ENCODE data around the gene MED28.

The MED28 gene, protein sequence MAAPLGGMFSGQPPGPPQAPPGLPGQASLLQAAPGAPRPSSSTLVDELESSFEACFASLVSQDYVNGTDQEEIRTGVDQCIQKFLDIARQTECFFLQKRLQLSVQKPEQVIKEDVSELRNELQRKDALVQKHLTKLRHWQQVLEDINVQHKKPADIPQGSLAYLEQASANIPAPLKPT

DNA sequence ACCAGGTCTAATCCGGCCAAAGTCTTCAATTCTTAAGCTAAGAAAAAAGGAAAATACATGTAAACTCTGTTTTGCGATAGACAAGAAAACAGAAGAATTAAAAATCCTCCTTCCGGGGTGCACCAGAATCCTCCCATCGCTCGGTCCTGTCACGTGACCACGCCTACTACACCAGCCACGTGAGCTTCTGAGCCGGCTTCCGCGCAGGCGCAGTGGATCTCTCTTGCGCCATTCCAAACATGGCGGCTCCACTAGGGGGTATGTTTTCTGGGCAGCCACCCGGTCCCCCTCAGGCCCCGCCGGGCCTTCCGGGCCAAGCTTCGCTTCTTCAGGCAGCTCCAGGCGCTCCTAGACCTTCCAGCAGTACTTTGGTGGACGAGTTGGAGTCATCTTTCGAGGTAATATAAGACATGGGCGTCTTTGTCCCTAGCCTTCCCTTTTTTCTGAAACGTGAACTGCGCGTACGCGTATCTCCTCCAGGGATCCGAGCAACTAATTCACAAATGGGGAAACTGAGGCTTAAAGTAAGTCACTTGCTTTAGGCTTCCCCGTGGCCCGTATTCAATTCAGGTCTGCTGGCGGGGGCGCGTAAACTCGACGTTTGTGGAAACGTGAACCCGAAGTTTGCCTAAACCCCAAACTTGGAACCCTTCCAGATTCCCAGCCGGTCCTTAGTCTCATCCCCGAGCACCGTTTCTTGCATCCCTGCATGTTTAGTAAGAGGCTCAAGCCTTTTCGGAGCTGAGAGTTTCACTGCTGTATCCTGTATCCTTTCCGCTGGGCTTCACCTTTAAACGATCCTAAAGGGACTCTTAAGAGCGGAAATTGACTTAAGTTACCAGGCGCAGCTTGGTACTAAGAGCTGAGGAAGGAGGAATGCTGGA is at the start of gene MED28:
TSS of gene MED28 (plus strand) at position 226 of the 884 bp plus-strand sequence. CDS start at position 240, 14 bp downstream.
- in situ Hi-C loops (cut with MboI; ENCODE audit: low sequenced_read_pairs) = no loop called here

GRCh38 chr4:17565846-17566245 is 48.6 kb upstream of the MED28 start:
- in situ Hi-C loops (cut with MboI; ENCODE audit: low sequenced_read_pairs) = no loop called here

- in situ Hi-C loops (cut with MboI; ENCODE audit: low sequenced_read_pairs) = no loop called here
Observed at GRCh38 chr4:17567271-17567670, 47.2 kb upstream of the MED28 start.

DNA sequence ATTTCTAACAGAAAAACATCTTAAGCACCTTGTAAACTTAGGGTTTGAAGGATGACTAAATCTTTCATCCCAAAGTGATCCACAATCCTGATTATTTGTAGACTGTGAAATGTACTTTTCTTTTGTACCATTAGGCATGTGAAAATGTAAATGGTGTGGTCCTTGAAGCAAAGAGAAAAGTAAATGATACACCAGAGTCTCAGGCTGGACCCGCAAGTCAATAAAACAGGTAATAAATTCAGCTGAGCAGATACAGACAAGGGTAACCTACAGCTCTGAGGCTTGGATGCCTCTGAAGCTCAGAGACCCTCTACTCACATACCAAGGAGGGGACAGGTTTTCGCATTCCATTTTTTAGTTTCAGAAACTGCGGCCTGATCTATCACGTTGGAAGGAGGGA is 40.2 kb upstream of the MED28 start:
- in situ Hi-C loops (cut with MboI; ENCODE audit: low sequenced_read_pairs) = no loop called here

DNA sequence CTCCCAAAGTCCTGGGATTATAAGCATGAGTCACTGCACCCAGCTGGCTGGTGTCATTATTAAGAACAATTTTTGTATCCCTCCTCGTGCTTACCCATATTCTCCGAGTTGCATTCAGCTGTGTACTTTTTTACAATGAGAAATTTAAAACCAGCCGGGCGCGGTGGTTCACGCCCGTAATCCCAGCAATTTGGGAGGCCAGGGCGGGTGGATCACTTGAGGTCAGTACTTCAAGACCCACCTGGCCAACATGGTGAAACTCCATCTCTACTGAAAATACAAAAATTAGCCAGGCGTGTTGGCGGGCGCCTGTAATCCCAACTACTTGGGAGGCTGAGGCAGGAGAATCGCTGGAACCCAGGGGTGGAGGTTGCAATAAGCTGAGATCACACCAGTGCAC is 39.3 kb upstream of the MED28 start:
- in situ Hi-C loops (cut with MboI; ENCODE audit: low sequenced_read_pairs) = loop anchor here (25.0 kb wide), 1 partner anchor 237 kb away; the partner anchor contains the start of genes DCAF16 and NCAPG

- in situ Hi-C loops (cut with MboI; ENCODE audit: low sequenced_read_pairs) = loop anchor here (25.0 kb wide), 1 partner anchor 235 kb away; the partner anchor contains the start of genes DCAF16 and NCAPG
Observed at GRCh38 chr4:17576932-17577664, 37.3 kb upstream of the MED28 start, which contains the start of gene LAP3. Gene LAP3 (plus strand): TSS chr4:17577198. CDS start chr4:17577466, 268 bp downstream.

- in situ Hi-C loops (cut with MboI; ENCODE audit: low sequenced_read_pairs) = loop anchor here (25.0 kb wide), 1 partner anchor 234 kb away; the partner anchor contains the start of genes DCAF16 and NCAPG
Observed at GRCh38 chr4:17577665-17578481, 36.6 kb upstream of the MED28 start.

DNA sequence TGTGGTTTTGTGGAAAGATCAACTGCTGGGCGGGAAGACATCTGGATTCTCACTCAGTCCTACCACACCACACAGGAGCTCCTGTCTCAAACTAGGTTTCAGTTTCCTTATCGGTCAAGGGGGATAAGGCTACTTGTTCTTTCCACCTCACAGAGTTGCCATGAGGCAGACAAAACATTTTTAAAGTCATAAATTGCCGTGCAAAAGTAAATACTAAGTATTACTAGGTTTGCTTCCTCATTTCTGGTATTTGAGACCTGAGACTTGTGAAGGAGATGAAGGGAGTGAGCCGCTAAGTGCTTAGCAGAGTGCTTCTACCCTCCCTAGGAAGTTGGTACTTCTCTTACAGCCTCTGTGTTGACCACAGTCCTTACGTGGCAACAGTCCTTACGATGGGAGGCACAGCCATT is 36.0 kb upstream of the MED28 start:
- in situ Hi-C loops (cut with MboI; ENCODE audit: low sequenced_read_pairs) = loop anchor here (25.0 kb wide), 1 partner anchor 234 kb away; the partner anchor contains the start of genes DCAF16 and NCAPG

- in situ Hi-C loops (cut with MboI; ENCODE audit: low sequenced_read_pairs) = loop anchor here (25.0 kb wide), 1 partner anchor 231 kb away; the partner anchor contains the start of genes DCAF16 and NCAPG
Observed at GRCh38 chr4:17580969-17581368, 33.5 kb upstream of the MED28 start.

DNA sequence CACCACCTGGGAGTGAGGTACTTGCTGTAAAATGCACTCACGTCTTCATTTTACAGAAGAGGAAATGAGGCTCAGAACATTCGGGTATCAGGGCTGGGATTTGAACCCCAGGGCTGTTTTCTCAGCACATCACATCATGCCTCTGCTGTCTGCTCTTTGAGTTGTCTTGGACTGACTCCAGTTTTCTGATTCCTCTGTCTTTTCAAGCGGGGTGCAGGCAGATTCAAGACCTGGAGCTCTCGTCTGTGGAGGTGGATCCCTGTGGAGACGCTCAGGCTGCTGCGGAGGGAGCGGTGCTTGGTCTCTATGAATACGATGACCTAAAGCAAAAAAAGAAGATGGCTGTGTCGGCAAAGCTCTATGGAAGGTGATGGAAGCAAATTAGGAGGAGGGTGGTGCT is 31.2 kb upstream of the MED28 start:
- in situ Hi-C loops (cut with MboI; ENCODE audit: low sequenced_read_pairs) = loop anchor here (25.0 kb wide), 1 partner anchor 229 kb away; the partner anchor contains the start of genes DCAF16 and NCAPG

GRCh38 chr4:17583941-17584340 is 30.5 kb upstream of the MED28 start:
- in situ Hi-C loops (cut with MboI; ENCODE audit: low sequenced_read_pairs) = loop anchor here (25.0 kb wide), 1 partner anchor 228 kb away; the partner anchor contains the start of genes DCAF16 and NCAPG

DNA sequence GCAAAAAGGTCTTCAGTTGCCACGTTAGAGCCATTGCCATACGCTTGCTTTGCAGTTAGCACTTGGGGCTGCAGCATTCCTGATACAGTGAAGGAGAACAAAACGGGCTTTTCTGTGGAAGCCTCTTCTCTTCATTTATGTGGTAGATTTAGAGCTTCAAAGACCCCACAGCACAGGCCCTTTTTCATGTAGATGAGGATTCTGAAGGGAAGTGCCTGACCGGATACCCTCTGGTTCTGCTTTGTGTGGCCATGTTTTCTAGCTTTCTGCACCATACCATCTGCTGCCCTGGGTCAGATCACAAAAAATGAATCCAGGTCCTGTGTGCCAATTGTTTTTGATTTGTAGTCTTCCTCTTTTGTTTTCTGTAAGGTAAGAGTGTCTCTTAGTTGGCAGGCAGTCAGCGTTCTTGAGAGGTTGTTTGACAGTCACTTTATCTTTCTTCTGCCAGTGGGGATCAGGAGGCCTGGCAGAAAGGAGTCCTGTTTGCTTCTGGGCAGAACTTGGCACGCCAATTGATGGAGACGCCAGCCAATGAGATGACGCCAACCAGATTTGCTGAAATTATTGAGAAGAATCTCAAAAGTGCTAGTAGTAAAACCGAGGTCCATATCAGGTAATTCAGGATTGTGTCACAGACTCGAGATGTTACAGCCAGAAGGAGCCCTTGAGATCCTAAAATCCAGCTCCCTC is 29.8 kb upstream of the MED28 start:
- in situ Hi-C loops (cut with MboI; ENCODE audit: low sequenced_read_pairs) = loop anchor here (25.0 kb wide), 1 partner anchor 228 kb away; the partner anchor contains the start of genes DCAF16 and NCAPG

- in situ Hi-C loops (cut with MboI; ENCODE audit: low sequenced_read_pairs) = loop anchor here (25.0 kb wide), 1 partner anchor 225 kb away; the partner anchor contains the start of genes DCAF16 and NCAPG
Observed at GRCh38 chr4:17587094-17587822, 27.2 kb upstream of the MED28 start.

DNA sequence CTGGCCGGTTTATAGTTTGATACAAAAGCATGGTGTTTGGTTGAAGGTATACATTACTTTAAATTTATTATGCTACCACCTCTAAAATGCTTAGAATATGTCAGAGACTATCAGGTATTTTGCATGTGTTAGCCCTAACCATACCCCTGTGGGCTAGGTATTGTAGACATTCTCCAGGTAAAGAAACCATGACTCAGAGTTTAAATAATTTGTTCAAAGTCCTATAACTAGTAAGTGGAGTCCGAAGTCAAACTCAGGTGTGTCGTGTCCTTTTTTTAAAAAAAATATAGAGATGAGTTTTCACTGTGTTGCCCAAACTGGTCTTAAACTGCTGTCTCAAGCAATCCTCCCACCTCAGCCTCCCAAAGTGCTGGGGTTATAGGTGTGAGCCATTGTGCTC is 25.1 kb upstream of the MED28 start:
- in situ Hi-C loops (cut with MboI; ENCODE audit: low sequenced_read_pairs) = loop anchor here (25.0 kb wide), 1 partner anchor 223 kb away; the partner anchor contains the start of genes DCAF16 and NCAPG

GRCh38 chr4:17595471-17596005 is 18.9 kb upstream of the MED28 start:
- in situ Hi-C loops (cut with MboI; ENCODE audit: low sequenced_read_pairs) = loop anchor here (25.0 kb wide), 1 partner anchor 217 kb away; the partner anchor contains the start of genes DCAF16 and NCAPG

DNA sequence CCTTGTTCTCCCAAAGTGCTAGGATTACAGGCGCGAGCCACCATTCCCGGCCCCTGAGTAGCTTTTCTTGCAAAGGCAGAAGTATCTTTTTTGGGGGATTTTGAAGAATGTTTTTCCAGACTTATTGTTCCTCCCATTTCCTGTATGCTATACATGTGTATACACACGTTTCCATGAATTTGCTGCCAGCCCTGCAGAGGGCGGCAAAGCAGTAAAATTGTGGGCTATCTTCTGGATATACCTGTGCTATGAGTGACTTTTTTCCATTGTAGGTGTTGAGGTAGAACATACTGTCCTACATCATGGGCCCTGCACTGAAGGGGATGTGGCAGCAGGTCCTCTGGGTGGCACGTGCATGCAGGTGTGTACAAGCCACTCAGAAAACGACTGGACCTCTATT is 16.9 kb upstream of the MED28 start:
- in situ Hi-C loops (cut with MboI; ENCODE audit: low sequenced_read_pairs) = loop anchor here (25.0 kb wide), 1 partner anchor 215 kb away; the partner anchor contains the start of genes DCAF16 and NCAPG

DNA sequence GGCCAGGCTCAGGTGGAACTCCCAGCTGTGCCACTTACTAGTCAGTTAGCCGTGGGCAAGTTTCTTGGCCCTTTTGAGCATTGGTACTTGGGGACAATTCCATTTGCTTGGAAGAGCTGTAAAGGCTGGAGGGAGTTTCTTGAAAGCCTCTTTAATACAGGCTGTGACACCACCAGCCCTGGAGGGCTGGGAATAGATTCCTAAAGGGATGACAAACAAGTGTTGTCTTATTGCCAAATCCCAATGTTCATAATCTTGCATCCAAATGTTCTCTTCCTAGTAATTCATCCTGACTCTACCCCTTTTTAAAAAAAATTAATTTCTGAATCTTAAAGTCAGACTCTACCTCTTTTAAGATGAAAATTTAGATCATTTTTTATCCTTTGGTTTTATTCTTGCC is 14.6 kb upstream of the MED28 start:
- in situ Hi-C loops (cut with MboI; ENCODE audit: low sequenced_read_pairs) = loop anchor here (25.0 kb wide), 1 partner anchor 212 kb away; the partner anchor contains the start of genes DCAF16 and NCAPG

- in situ Hi-C loops (cut with MboI; ENCODE audit: low sequenced_read_pairs) = no loop called here
Observed at GRCh38 chr4:17605236-17605635, 9.2 kb upstream of the MED28 start.

Data from HL-60/S4 treated with phorbol 12-myristate 13-acetate at 8.2 ng/mL for 4 days and 3 days (cell line).